HepG2 (cell line): ENCODE results near the gene MAST1. TPM values are rescaled to one million over a fixed set of nuclear protein-coding genes. Genes with fewer than 3 reads are reported as not detected.

Source experiments
- CREBL2 ChIP-seq: sonication (generic); formaldehyde crosslinking; IDR thresholded peaks from 2 replicates; pipeline ENCODE4 v1.8.1; 2023; ENCODE audit warnings: missing genetic modification reagents, mild to moderate bottlenecking, borderline replicate concordance
- E2F1 ChIP-seq: sonication (generic); formaldehyde crosslinking; IDR thresholded peaks from 2 replicates; pipeline ENCODE4 v1.5.0; 2020; ENCODE audit warnings: missing genetic modification reagents
- EZH2 ChIP-seq: conservative IDR thresholded peaks from 2 replicates; pipeline ENCODE4 v1.6.1; 2012; ENCODE audit warnings: mild to moderate bottlenecking, low read depth, low read length, moderate library complexity
- FOXO1 ChIP-seq: sonication (generic); formaldehyde crosslinking; IDR thresholded peaks from 2 replicates; pipeline ENCODE4 v1.4.0; 2020; ENCODE audit warnings: missing genetic modification reagents
- HNF4G ChIP-seq, 2 experiments: sonication (generic) in 1 of 2; formaldehyde crosslinking in 1 of 2; IDR thresholded peaks; 2 replicates each; pipeline versions ENCODE4 v1.4.0 to v1.6.1; 2011 to 2020; ENCODE audit warnings: borderline replicate concordance in 2 of 2, low read depth in 2 of 2, mild to moderate bottlenecking in 2 of 2, low read length in 1 of 2, missing genetic modification reagents in 1 of 2, moderate library complexity in 1 of 2
- IRF2 ChIP-seq: IDR thresholded peaks from 2 replicates; pipeline ENCODE4 v1.6.1; 2018; ENCODE audit warnings: missing genetic modification reagents, missing compliant biosample characterization
- LRRFIP1 ChIP-seq: sonication (generic); formaldehyde crosslinking; conservative IDR thresholded peaks from 2 replicates; pipeline ENCODE4 v1.4.0; 2020; ENCODE audit warnings: missing genetic modification reagents
- MAF1 ChIP-seq: sonication (generic); formaldehyde crosslinking; IDR thresholded peaks from 2 replicates; pipeline ENCODE4 v1.5.0; 2020; ENCODE audit warnings: missing genetic modification reagents, borderline replicate concordance
- ZBTB2 ChIP-seq: sonication (generic); formaldehyde crosslinking; IDR thresholded peaks from 2 replicates; pipeline ENCODE4 v1.8.0; 2022; ENCODE audit warnings: low read depth, missing genetic modification reagents
- ZBTB44 ChIP-seq: sonication (generic); formaldehyde crosslinking; IDR thresholded peaks from 2 replicates; pipeline ENCODE4 v1.4.0; 2020; ENCODE audit warnings: missing genetic modification reagents
- ZFP36 ChIP-seq: fragments of 150-350 bp; IDR thresholded peaks from 2 replicates; pipeline ENCODE4 v1.6.1; 2018; ENCODE audit warnings: borderline replicate concordance, low read length, low read depth; ENCODE audit not compliant: partially characterized antibody
- ZMYM4 ChIP-seq: sonication (generic); formaldehyde crosslinking; IDR thresholded peaks from 2 replicates; pipeline ENCODE4 v1.8.1; 2023; ENCODE audit warnings: mild to moderate bottlenecking, missing genetic modification reagents
- ZNF18 ChIP-seq: sonication (generic); formaldehyde crosslinking; IDR thresholded peaks from 2 replicates; pipeline ENCODE4 v1.8.0; 2022; ENCODE audit warnings: mild to moderate bottlenecking, missing genetic modification reagents; ENCODE audit not compliant: insufficient replicate concordance
- ZNF317 ChIP-seq: sonication (generic); formaldehyde crosslinking; IDR thresholded peaks from 2 replicates; pipeline ENCODE4 v1.5.0; 2020; ENCODE audit warnings: mild to moderate bottlenecking, missing genetic modification reagents
- ZNF414 ChIP-seq: sonication (generic); formaldehyde crosslinking; IDR thresholded peaks from 2 replicates; pipeline ENCODE4 v1.5.0; 2020; ENCODE audit warnings: missing genetic modification reagents
- ZNF552 ChIP-seq: sonication (generic); formaldehyde crosslinking; IDR thresholded peaks from 2 replicates; pipeline ENCODE4 v1.9.0; 2022; ENCODE audit warnings: missing genetic modification reagents, mild to moderate bottlenecking, borderline replicate concordance
- ZNF564 ChIP-seq: sonication (generic); formaldehyde crosslinking; IDR thresholded peaks from 2 replicates; pipeline ENCODE4 v1.8.1; 2023; ENCODE audit warnings: mild to moderate bottlenecking, missing genetic modification reagents
- ZNF766 ChIP-seq: sonication (generic); formaldehyde crosslinking; IDR thresholded peaks from 2 replicates; pipeline ENCODE4 v1.5.0; 2020; ENCODE audit warnings: missing genetic modification reagents, borderline replicate concordance
- polyA plus RNA-seq, 8 experiments: library from polyadenylated mRNA; depleted of rRNA in 3 of 8; stranded (reverse) in 7 of 8; unstranded in 1 of 8; fragments of >200 nt; fragmentation: Illumina TruSeq in 4 of 8; extraction: Trizol in 4 of 8; gene quantifications; 2 replicates each; pipeline versions ENCODE4 v1.2.1 to v1.2.3, GENCODE V29; 2011 to 2016; ENCODE audit warnings: low read depth in 4 of 8, missing spikeins in 1 of 8, mixed read lengths in 1 of 8; ENCODE audit not compliant: insufficient read depth in 1 of 8
- total RNA-seq, 5 experiments: library from RNA; depleted of rRNA; stranded (reverse); fragments of >200 nt; fragmentation: Illumina TruSeq; extraction: Trizol; gene quantifications; 2 replicates each; pipeline ENCODE4 v1.2.3, GENCODE V29; 2016; ENCODE audit warnings: low read depth in 1 of 5

Gene MAST1
- total and polyA plus RNA-seq, 2 of the 13 experiments (the other 11 are each of a cell fraction or from before 2014, with no cell fraction given): 0.73 to 4.7 TPM

GRCh38 chr19:12792051-12792852 lies 46.1 kb upstream of the MAST1 start (continued):
- no peak for TF ChIP-seq LRRFIP1 (CRISPR knock-in tag)
- no peak for TF ChIP-seq ZNF766
- TF ChIP-seq ZFP36: no peak
- TF ChIP-seq FOXO1: 0 out of 2 replicates have a peak, but pooled peaks have one; percentile 29
- TF ChIP-seq ZNF317 (CRISPR knock-in tag): peak; percentile 61; the same call in 1 of the 2 replicates
- TF ChIP-seq IRF2 (CRISPR knock-in tag): no peak
- 0 out of 2 replicates have a peak, but pooled peaks have one; percentile 61 for TF ChIP-seq E2F1 (CRISPR knock-in tag)
- no peak for TF ChIP-seq EZH2
- no peak for TF ChIP-seq ZNF18 (CRISPR knock-in tag)
- no peak for TF ChIP-seq HNF4G (IDR thresholded peaks at IDR 0.05; ENCODE audit: borderline replicate concordance, low read depth, low read length)
- no peak for TF ChIP-seq HNF4G (CRISPR knock-in tag; IDR thresholded peaks at IDR 0.05; ENCODE audit: borderline replicate concordance, low read depth)
- TF ChIP-seq CREBL2: no peak
- no peak for TF ChIP-seq ZBTB2 (CRISPR knock-in tag)
- no peak for TF ChIP-seq ZBTB44 (CRISPR knock-in tag)
- TF ChIP-seq ZNF414 (CRISPR knock-in tag): no peak
- peak; percentile 46; the same call in 1 of the 2 replicates for TF ChIP-seq ZMYM4 (CRISPR knock-in tag)
- no peak for TF ChIP-seq MAF1 (CRISPR knock-in tag)
- peak; percentile 41; the same call in 1 of the 2 replicates for TF ChIP-seq ZNF564 (CRISPR knock-in tag)
- peak; percentile 58; the same call in 1 of the 2 replicates for TF ChIP-seq ZNF552
